ENCODE data around the gene NEU1. TPM values are rescaled to one million over a fixed set of nuclear protein-coding genes. Genes with fewer than 3 reads are reported as not detected.
"Not testable (repeated sequence)": the region's sequence is repeated elsewhere in the genome, so short reads cannot be mapped to it uniquely, and the experiment has no call there.

NEU1 gene
- polyA plus RNA-seq, 2 of the 4 experiments (the other 2 are of a cell fraction) = 15.8 to 19.2 TPM

DNA sequence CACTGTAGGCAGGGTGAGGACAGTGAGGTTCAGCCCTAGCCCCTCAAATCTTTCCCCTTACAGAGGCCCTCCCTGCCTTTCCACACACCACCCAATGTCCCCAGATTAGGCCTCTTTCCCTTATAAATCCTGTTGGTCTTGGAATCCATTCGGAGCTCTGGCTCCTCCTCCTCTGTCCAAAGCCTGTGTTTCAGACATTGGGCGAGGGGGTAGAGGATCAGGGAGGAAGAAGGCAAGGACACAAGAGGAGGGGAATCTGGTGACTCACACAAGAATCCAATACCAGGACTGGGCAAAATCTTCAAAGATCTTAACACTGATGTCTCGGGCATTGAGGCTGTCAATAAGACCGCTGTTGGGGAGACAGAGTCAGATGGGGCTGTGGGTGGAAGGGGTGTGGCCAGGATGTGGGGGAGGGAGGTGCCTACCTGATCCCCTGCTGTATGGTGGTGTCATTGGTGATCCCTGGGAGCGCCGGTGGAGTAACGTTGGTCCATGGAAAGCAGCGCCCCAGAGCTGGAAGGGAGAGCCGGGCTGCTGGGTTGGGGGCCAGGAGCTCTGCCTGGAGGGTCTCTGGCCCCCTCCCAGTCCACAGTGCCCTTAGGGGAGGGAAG is 8.5 kb upstream of the NEU1 start:
- POLR2A ChIA-PET = no interaction called here
- no peak overlapping the region for H3K4me3 ChIP-seq
- TF ChIP-seq, protein P1, sequence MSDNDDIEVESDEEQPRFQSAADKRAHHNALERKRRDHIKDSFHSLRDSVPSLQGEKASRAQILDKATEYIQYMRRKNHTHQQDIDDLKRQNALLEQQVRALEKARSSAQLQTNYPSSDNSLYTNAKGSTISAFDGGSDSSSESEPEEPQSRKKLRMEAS (IDR thresholded peaks at IDR 0.05) = no peak
- no peak for TF ChIP-seq PHF8 (IDR thresholded peaks at IDR 0.05; ENCODE audit: borderline replicate concordance, low read depth)
- no peak for TF ChIP-seq FOSB (CRISPR knock-in tag; IDR thresholded peaks at IDR 0.05)
- no peak for TF ChIP-seq HDAC2 (IDR thresholded peaks at IDR 0.05)
- TF ChIP-seq TFCP2L1 (CRISPR knock-in tag; IDR thresholded peaks at IDR 0.05) = no peak
- TF ChIP-seq MAFK (IDR thresholded peaks at IDR 0.05; ENCODE audit: partially characterized antibody) = no peak
- TF ChIP-seq EP300 (IDR thresholded peaks at IDR 0.05) = no peak
- TF ChIP-seq, protein P2, sequence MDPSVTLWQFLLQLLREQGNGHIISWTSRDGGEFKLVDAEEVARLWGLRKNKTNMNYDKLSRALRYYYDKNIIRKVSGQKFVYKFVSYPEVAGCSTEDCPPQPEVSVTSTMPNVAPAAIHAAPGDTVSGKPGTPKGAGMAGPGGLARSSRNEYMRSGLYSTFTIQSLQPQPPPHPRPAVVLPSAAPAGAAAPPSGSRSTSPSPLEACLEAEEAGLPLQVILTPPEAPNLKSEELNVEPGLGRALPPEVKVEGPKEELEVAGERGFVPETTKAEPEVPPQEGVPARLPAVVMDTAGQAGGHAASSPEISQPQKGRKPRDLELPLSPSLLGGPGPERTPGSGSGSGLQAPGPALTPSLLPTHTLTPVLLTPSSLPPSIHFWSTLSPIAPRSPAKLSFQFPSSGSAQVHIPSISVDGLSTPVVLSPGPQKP (IDR thresholded peaks at IDR 0.05; ENCODE audit: low read depth, low read length) = no peak
- no peak overlapping the region for H3K4me2 ChIP-seq
- 67% methylated on average over 9 of the region's 9 CpGs for WGBS (ENCODE audit: missing lambda C conversion rate)
- H3K9me3 ChIP-seq = no peaks in the 10 kb centered on the region
- CTCF ChIA-PET = interaction anchor here (1.0 to 2.0 kb wide), 3 partner anchors 8 to 81 kb away, joined by 4 to 11 read pairs (median 6); partner anchors contain the start of gene NEU1
- FAIRE-seq = no peak
- DNase-seq (ENCODE audit: low read depth in 1 of 2, low spot score in 1 of 2) = no peak
- no peaks in the 10 kb centered on the region for H3K4me1 ChIP-seq
- no peak overlapping the region for H3K27ac ChIP-seq
- ATAC-seq = peak in 1 of 2 experiments; percentile 40; a peak in 3 of 6 replicates

DNA sequence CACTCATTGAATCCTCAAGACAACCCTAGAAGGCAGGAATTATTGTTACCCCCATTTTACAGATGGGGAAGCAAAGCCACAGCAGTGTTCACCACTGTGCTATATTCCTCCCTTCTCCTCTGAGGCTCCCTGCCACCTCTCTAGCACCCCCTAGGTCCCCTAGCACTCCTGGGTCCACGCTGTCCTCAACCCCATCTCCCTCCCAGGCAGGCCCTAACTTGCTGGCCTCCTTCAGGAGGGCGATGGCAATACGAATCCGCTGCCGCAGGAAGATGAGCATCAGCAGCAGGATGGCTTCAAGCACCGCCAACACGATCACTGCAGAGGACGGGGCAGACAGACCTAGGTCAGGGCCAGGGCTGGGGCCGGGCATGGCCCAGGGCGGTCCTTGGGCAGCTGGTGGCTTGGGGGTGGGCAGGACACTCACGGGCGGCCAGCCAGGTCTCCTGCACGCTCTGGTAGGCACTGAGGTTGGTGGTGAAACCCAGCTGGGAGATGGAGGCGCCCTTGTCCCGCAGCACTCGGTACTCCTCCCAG is 7.8 kb upstream of the NEU1 start:
- Histone ChIP-seq H3K4me2 (no peak overlapping the region), H3K4me1 (no peaks in the 10 kb centered on the region), H3K4me3 (no peak overlapping the region), H3K9me3 (no peaks in the 10 kb centered on the region), H3K27ac (no peak overlapping the region)
- no peak for DNase-seq (ENCODE audit: low read depth in 1 of 2, low spot score in 1 of 2)
- TF ChIP-seq, protein P3, sequence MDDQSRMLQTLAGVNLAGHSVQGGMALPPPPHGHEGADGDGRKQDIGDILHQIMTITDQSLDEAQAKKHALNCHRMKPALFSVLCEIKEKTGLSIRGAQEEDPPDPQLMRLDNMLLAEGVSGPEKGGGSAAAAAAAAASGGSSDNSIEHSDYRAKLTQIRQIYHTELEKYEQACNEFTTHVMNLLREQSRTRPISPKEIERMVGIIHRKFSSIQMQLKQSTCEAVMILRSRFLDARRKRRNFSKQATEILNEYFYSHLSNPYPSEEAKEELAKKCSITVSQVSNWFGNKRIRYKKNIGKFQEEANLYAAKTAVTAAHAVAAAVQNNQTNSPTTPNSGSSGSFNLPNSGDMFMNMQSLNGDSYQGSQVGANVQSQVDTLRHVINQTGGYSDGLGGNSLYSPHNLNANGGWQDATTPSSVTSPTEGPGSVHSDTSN (IDR thresholded peaks at IDR 0.05) = no peak
- TF ChIP-seq KDM5A (IDR thresholded peaks at IDR 0.05) (no peak), RAD21 (conservative IDR thresholded peaks at IDR 0.05 in 1 of 2, IDR thresholded peaks at IDR 0.05 in 1 of 2) (0 out of 5 replicates have a peak, but pooled peaks of 1 of the 2 experiments have one; percentile 4), MAZ (IDR thresholded peaks at IDR 0.05; ENCODE audit: borderline replicate concordance, low read depth, low read length) (no peak)
- ChIA-PET CTCF (interaction anchor here (1.0 to 1.9 kb wide), 2 partner anchors 19 to 82 kb away, joined by 4 to 11 read pairs; no protein-coding TSS in a partner anchor), POLR2A (no interaction called here)
- 67% methylated on average over 1 of the region's 16 CpGs for WGBS (ENCODE audit: missing lambda C conversion rate)
- no peak for FAIRE-seq
- peak; percentile 55 to 68; a peak in 4 of 6 replicates for ATAC-seq

DNA sequence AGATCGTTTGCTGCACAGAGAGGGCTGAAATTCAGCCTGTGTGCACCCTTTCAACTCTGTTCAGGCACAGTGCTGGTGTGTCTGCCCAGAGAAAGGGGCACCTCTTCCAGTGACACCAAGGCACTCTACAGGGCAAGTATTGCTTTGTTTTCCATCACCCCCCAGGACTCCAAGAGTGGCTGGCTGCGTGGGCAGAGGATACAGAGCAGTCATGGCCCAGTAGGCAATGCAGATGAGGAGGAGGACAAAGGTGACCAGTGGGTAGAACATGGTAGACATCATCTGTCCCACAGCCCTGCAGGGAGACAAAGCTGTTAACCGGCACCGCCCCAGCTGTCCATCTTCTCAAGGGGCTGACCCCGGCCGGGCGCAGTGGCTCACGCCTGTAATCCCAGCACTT is 6.7 kb upstream of the NEU1 start:
- no peak for TF ChIP-seq FOXS1 (CRISPR knock-in tag; IDR thresholded peaks at IDR 0.05)
- TF ChIP-seq RNF2 (IDR thresholded peaks at IDR 0.05; ENCODE audit: borderline replicate concordance, low read depth) = no peak
- TF ChIP-seq NPAS2 (CRISPR knock-in tag; IDR thresholded peaks at IDR 0.05; ENCODE audit: borderline replicate concordance) = no peak
- TF ChIP-seq HDAC2 (IDR thresholded peaks at IDR 0.05) = no peak
- TF ChIP-seq JUN (IDR thresholded peaks at IDR 0.05) = no peak
- TF ChIP-seq ESRRA (IDR thresholded peaks at IDR 0.05; ENCODE audit: borderline replicate concordance, low read length) = no peak
- no peak for TF ChIP-seq HES2 (IDR thresholded peaks at IDR 0.05)
- no peak for TF ChIP-seq ZSCAN20 (CRISPR knock-in tag; IDR thresholded peaks at IDR 0.05)
- no peak for TF ChIP-seq SREBF2 (IDR thresholded peaks at IDR 0.05)
- TF ChIP-seq HEYL (CRISPR knock-in tag; IDR thresholded peaks at IDR 0.05) = no peak
- TF ChIP-seq RARB (CRISPR knock-in tag; IDR thresholded peaks at IDR 0.05) = no peak
- H3K4me3 ChIP-seq = no peak overlapping the region
- ChIA-PET POLR2A (no interaction called here), CTCF (interaction anchor here (1.1 kb wide), 1 partner anchor 323 kb away, joined by 3 read pairs; the partner anchor contains the start of gene ATP6V1G2)
- 68% methylated on average over 6 of the region's 8 CpGs for WGBS (ENCODE audit: missing lambda C conversion rate)
- DNase-seq (ENCODE audit: low read depth in 1 of 2, low spot score in 1 of 2) = no peak
- H3K9me3 ChIP-seq = no peaks in the 10 kb centered on the region
- H3K4me2 ChIP-seq = no peak overlapping the region
- no peak for FAIRE-seq
- H3K27ac ChIP-seq = no peak overlapping the region
- no peak for ATAC-seq
- H3K4me1 ChIP-seq = no peaks in the 10 kb centered on the region; the same call in 2 of the 3 replicates

- H3K4me2 ChIP-seq; H3K4me1 ChIP-seq; H3K27ac ChIP-seq; H3K9me3 ChIP-seq; H3K4me3 ChIP-seq; FAIRE-seq; POLR2A ChIA-PET; ATAC-seq; DNase-seq (ENCODE audit: low read depth in 1 of 2, low spot score in 1 of 2): not testable (repeated sequence)
- CTCF ChIA-PET = interaction anchor here (1.1 kb wide), 1 partner anchor 322 kb away, joined by 3 read pairs; the partner anchor contains the start of gene ATP6V1G2
- 100% methylated on average over 1 of the region's 1 CpG for WGBS (ENCODE audit: missing lambda C conversion rate)
These were observed 6.0 kb upstream of the NEU1 start for GRCh38 chr6:31868658-31868971.

Measured in A549 (cell line).